Right lobe of liver (tissue), 6 donors: ENCODE results near the gene NPAS2. TPM values are rescaled to one million over a fixed set of nuclear protein-coding genes. Genes with fewer than 3 reads are reported as not detected.
A peak's percentile ranks its signal among the peaks of the same experiment; 100 is the strongest.

Experiments
- ATAC-seq, 4 donors: fragments of 200-7000 bp; cut with Tn5 transposase; one replicate each; pipeline ENCODE4 v1.9.1; 2020; ENCODE audit warnings: mild to moderate bottlenecking in 4 of 4, moderate library complexity in 4 of 4
- DNase-seq, 3 donors: peaks; one replicate each; pipeline ENCODE4 v3.0.0-alpha.2; 2020
- H3K27ac ChIP-seq, 3 donors: fragments of 200-600 bp; one replicate each; pipeline ENCODE4 v1.8.0; 2022
- H3K27me3 ChIP-seq, 2 donors: fragments of 200-600 bp; one replicate each; pipeline ENCODE4 v1.8.0; 2022
- H3K36me3 ChIP-seq, 4 donors: fragments of 200-600 bp; sonication (generic) in 1 of 4; one replicate each; pipeline versions ENCODE4 v1.5.1 to v1.8.0; 2017 to 2022; ENCODE audit warnings: control low read depth in 1 of 4
- H3K4me1 ChIP-seq, 4 donors: fragments of 200-600 bp; sonication (generic) in 1 of 4; one replicate each; pipeline versions ENCODE4 v1.5.1 to v1.8.0; 2017 to 2022; ENCODE audit warnings: control low read depth in 1 of 4
- H3K4me3 ChIP-seq, 3 donors: fragments of 200-600 bp; one replicate each; pipeline ENCODE4 v1.8.0; 2022
- H3K9me3 ChIP-seq, 4 donors: fragments of 200-600 bp; sonication (generic) in 1 of 4; one replicate each; pipeline versions ENCODE4 v1.5.1 to v1.8.0; 2017 to 2022; ENCODE audit warnings: control low read depth in 1 of 4
- POLR2A ChIP-seq: fragments of 450-650 bp; IDR thresholded peaks from one replicate; pipeline ENCODE4 v1.6.1; 2017; ENCODE audit warnings: antibody characterized with exemption, mild to moderate bottlenecking
- WGBS: methylation state at CpG from one replicate; pipeline ENCODE4 v1.1.6; 2018; ENCODE audit warnings: low coverage, low lambda C conversion rate; ENCODE audit not compliant: insufficient coverage; ENCODE audit errors: missing lambda C conversion rate; 5-methylcytosine and 5-hydroxymethylcytosine counted together
- intact Hi-C, 2 donors: fragments of 100-400 bp; cut with DNase I; formaldehyde crosslinking; loops; one replicate each; pipeline versions ENCODE4 v1.11.2 to v1.14.1; 2022
- total RNA-seq, 6 experiments: library from RNA; depleted of rRNA in 2 of 6; stranded (reverse); fragments of >200 nt in 2 of 6; fragmentation: NEBNext Ultra II Directional in 3 of 6; extraction: Animal tissue kit (Norgen Biotek cat#: 25700) in 3 of 6; gene quantifications; one replicate each; pipeline versions ENCODE4 v1.1.0 to v1.2.4, GENCODE V29; 2016 to 2023
- TF ChIP-seq, protein P1 (sequence below), 4 donors: fragments of 200-600 bp in 3 of 4; fragments of 450-650 bp in 1 of 4; IDR thresholded peaks; one replicate each; pipeline versions ENCODE4 v1.5.1 to v1.8.0; 2016 to 2022; ENCODE audit warnings: antibody characterized with exemption in 4 of 4, mild to moderate bottlenecking in 2 of 4
- donor health status: DM: no; HTN: yes; CAD: no.
- donor health status: DM: no; HTN: no; CAD: no.
- donor health status: DM: no; HTN: no; CAD: no.
- donor health status: DM: no; HTN: yes; CAD: no.
- donor health status: DM: no; HTN: yes; CAD: no.

Gene NPAS2
- total RNA-seq, 6 experiments from 2014 or later, result 8.8 to 33.3 (median 24.5) TPM

DNA sequence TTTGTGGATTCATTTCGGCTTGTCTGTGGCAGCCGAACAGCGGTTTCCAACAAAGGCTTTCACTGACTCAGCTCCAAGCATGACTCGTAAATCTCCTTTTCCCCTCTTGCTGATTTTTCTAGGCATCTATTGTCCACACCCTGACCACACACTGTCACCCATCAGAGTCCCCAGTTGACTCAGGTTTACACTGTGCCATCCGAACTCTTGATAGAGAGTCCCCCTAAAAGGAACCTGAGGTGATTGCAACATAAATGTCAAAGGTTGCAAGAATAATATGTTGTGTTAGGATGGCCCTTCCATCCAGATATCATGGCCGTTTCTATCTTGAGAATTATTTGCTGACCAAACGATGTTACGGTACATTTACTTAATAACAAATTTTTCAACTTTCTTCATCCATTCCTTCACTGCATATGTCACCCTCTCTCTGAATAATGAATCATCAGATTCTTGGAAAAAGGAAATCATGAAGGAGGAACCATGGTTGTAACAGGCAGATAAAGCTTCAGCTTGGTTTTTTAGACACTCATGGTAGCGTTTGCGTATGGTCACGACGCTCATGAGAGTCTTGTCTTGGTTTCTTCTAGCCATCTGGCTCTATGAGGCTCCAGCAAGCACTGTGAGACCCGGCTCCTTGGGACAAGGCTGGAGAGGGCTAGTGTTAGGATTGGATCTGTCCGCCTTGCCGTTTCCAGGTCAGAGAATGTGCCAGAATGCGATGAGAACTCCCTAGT lies 72.1 kb downstream of the NPAS2 start:
- peaks cover 0 to 23% (median 0%) of the 10 kb centered on the region in 4 donors for H3K4me1 ChIP-seq
- 80% methylated on average over 16 of the region's 16 CpGs for WGBS
- H3K27me3 ChIP-seq, result no peaks in the 10 kb centered on the region
- no peak overlapping the region for H3K4me3 ChIP-seq
- TF ChIP-seq, protein P1, sequence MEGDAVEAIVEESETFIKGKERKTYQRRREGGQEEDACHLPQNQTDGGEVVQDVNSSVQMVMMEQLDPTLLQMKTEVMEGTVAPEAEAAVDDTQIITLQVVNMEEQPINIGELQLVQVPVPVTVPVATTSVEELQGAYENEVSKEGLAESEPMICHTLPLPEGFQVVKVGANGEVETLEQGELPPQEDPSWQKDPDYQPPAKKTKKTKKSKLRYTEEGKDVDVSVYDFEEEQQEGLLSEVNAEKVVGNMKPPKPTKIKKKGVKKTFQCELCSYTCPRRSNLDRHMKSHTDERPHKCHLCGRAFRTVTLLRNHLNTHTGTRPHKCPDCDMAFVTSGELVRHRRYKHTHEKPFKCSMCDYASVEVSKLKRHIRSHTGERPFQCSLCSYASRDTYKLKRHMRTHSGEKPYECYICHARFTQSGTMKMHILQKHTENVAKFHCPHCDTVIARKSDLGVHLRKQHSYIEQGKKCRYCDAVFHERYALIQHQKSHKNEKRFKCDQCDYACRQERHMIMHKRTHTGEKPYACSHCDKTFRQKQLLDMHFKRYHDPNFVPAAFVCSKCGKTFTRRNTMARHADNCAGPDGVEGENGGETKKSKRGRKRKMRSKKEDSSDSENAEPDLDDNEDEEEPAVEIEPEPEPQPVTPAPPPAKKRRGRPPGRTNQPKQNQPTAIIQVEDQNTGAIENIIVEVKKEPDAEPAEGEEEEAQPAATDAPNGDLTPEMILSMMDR (IDR thresholded peaks at IDR 0.05), result no peak
- TF ChIP-seq POLR2A, result no peak
- H3K9me3 ChIP-seq, result no peaks in the 10 kb centered on the region
- ATAC-seq (no peak), DNase-seq (no peak)
- no peaks in the 10 kb centered on the region for H3K36me3 ChIP-seq
- H3K27ac ChIP-seq, result no peak overlapping the region
- intact Hi-C loops, result no loop called here

DNA sequence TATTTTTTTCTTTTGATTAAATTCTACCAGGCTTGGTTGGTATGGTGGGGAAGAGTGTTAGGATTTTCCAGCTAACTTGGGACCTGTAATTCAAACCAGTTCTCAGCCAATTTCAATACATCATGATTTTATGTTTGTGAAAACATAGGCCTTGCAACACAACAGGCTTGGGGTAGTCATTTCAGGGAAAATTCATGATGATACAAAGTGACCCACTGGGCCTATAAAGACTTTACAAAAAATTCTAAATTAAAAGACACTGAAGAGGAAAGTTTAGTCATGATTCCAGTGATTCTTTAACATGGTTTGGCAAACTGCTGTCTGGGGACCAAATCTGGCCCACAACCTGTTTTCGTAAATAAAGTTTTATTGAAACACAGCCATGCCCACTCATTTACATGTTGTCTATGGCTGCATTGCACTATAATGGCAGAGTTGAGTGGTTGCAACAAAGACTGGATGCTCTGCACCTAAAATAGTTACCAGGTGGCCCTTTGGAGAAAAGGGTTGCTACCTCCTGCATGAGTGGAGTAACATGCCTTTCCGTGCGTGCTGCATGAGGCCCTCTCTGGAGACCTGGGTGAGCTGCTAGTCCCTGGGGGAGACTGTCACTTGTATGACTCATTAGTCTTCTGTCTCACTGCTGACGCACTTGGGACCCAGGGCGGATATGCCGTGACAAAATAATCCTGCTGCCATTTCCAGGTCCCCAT lies 73.6 kb downstream of the NPAS2 start:
- Histone ChIP-seq H3K9me3 (no peaks in the 10 kb centered on the region), H3K4me3 (no peak overlapping the region), H3K4me1 (peaks cover 0 to 23% (median 0%) of the 10 kb centered on the region in 4 donors), H3K36me3 (no peaks in the 10 kb centered on the region), H3K27ac (peak overlapping the region in 1 of 3 donors; percentile 23), H3K27me3 (no peaks in the 10 kb centered on the region)
- ATAC-seq (peak; percentile 10 to 60 (median 36)), DNase-seq (peak in 1 of 3 donors; percentile 41)
- intact Hi-C loops, result no loop called here
- TF ChIP-seq, protein P1 (IDR thresholded peaks at IDR 0.05), result no peak
- TF ChIP-seq POLR2A, result no peak
- 91% methylated on average over 6 of the region's 6 CpGs for WGBS

DNA sequence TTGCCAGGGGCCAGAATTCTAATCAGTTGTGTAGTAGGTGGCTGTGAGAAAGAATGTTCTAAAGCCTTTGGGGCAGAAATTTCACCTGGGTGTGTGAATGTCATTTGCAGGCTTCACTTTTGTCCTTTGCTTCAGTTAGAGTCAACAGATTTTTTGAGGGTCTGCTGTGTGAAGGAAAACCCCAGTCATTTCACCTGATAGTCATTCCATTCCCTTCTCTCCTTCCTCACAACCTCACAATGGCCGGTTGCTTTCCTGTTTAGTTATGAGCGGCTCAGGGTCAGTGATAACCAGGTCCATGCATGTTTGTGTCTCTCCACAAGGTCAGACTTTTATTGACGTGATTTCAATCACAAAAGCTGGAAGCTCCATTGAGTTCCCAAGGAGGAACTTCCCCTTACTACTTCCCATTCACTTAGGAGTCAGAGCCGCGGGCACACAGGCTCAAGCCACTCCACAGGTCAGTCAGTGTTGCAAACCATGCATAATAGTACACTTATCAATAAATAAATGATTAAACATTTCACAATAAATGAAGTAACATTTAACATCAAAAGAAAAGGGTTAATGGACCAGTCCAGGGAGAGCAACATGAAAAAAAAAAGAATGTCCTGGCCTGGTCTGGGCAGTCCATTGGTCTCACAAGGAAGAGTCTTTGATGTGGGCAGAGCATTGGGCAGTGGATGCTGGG lies 74.3 kb downstream of the NPAS2 start:
- TF ChIP-seq, protein P1 (IDR thresholded peaks at IDR 0.05), result no peak
- no peak for TF ChIP-seq POLR2A
- ATAC-seq, result peak; percentile 44 to 65 (median 54)

DNA sequence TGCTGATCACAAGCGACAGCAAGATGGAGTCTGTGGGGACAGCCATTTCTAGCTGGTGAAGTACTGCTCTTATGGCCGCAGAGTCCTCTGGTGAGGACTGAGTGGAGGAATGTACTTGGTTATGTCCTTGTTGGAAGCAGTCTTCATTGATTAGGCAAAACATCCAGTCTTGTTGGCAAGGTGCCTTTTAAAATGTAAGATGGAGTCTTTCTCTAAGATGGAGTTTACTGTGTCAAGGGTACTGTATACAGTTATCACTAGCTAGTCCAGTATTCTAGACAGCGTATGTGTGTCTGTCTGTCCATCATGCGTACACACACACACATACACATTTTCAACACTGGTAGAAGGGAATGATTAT lies 74.8 kb downstream of the NPAS2 start:
- Histone ChIP-seq H3K27me3 (no peaks in the 10 kb centered on the region), H3K4me3 (no peak overlapping the region), H3K36me3 (no peaks in the 10 kb centered on the region), H3K9me3 (no peaks in the 10 kb centered on the region), H3K27ac (no peak overlapping the region), H3K4me1 (peaks cover 0 to 23% (median 0%) of the 10 kb centered on the region in 4 donors)
- intact Hi-C loops, result no loop called here
- no peak for TF ChIP-seq POLR2A
- TF ChIP-seq, protein P1 (IDR thresholded peaks at IDR 0.05), result no peak
- DNase-seq (peak in 1 of 3 donors; percentile 12), ATAC-seq (no peak)
- 93% methylated on average over 3 of the region's 4 CpGs for WGBS

More for the DNA sequence above, 74.3 kb downstream of the NPAS2 start:
- peaks cover 0 to 23% (median 0%) of the 10 kb centered on the region in 4 donors for H3K4me1 ChIP-seq
- DNase-seq, result peak in 2 of 3 donors; percentile 16 to 43
- no peaks in the 10 kb centered on the region for H3K9me3 ChIP-seq
- H3K27ac ChIP-seq, result peak overlapping the region in 1 of 3 donors; percentile 23
- WGBS, result 17% methylated on average over 4 of the region's 5 CpGs
- intact Hi-C loops, result no loop called here
- no peak overlapping the region for H3K4me3 ChIP-seq
- H3K36me3 ChIP-seq, result no peaks in the 10 kb centered on the region
- no peaks in the 10 kb centered on the region for H3K27me3 ChIP-seq
